ENCODE measurements around the gene DHRS13.

The DHRS13 gene

DNA sequence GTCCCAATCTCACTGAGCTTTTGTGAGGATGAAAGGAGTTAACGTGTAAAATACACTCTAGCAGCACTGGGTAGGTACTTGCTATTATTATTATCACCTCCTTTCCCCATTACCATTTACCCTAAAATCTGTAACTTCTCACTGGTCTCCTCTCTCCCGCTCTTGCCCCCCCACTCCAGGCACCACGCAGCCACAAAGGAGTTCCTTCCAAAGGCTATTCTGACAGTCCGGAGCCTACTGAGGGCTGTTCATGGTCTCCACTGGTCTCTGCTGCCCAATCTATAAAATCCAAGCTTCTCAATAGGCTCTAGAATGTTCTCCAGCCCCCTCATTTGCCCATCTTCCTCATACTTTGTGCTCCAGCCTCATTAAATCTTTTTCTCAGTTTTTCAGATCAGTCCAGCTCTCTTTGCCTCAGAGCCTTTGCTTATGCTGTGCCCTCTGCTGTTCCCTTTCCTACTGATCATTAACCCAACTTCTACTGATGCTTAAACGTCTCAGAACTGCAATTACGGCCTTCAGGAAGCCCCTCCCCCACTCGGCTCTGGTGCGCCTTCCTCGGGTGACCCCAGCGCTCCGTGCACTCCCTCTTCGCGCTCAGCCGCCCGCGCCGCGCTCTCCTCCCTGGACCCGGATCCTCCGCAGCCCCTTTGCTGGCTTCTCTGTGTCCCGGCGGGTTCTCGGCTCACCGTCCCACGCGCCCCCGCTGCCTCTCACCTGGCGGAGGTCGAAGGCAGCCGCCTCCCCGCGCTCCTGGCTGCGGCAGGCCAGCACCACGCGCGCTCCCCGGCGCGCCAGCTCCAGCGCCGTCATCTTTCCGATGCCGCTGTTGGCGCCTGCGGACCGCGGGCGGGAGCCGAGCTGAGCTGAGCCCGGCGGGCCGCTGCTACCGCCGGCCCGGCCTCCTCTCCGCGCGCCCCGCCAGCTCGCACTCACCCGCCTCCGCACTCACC is 737 bp downstream of the DHRS13 start:
- Histone ChIP-seq H3K4me1 (ENCODE audit: control insufficient read depth, insufficient read depth, low read length) (peaks cover 38% of the 10 kb centered on the region), H3K9ac (ENCODE audit: low read length in 2 of 2) (peak overlapping the region; percentile 54 to 58), H3K36me3 (ENCODE audit: control insufficient read depth in 2 of 2, insufficient read depth in 2 of 2, low read length in 2 of 2) (peaks cover 12 to 15% of the 10 kb centered on the region in 2 donors), H3K27ac (ENCODE audit: low read length) (peak overlapping the region; percentile 58), H3K27me3 (ENCODE audit: control insufficient read depth in 1 of 2, insufficient read depth in 2 of 2, low read length in 2 of 2) (no peaks in the 10 kb centered on the region), H3K4me3 (ENCODE audit: low read length in 2 of 2) (peak overlapping the region; percentile 52 to 78), H3K9me3 (ENCODE audit: control insufficient read depth in 2 of 2, low read length in 2 of 2) (no peaks in the 10 kb centered on the region)

DNA sequence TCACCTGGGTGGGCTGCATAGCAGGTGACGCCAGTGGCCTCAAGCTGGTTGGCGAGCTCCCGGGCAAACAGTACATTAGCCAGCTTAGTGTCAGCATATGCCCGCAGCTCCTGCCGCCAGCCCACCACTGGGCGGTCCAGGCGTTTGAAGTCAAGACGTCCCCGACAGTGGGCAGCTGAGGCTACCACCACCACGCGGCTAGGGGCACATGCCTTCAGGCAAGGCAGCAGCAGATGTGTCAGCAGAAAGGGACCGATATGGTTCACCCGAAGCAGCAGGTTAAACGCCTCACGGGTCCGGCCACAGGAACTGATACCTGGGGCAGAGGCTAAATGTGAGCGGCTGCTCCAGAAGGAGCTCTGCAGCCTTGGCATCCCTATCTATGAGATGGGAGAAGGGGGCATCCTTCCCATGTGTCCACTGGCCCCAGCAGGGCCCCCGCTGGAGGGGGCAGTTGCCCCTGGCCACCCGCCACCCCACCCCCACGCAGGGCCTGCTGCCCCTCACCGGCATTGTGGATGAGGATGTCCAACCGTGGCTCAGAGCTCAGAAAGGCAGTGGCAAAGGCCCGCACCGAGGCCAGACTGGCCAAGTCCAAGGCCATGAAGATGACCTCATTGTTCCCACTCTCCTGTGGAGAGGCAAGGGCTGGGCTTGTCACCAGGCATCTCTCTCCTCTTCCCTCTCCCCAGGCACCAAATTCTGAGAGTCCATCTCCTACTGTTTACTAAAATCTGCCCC is 1.7 kb downstream of the DHRS13 start:
- Histone ChIP-seq H3K36me3 (ENCODE audit: control insufficient read depth in 2 of 2, insufficient read depth in 2 of 2, low read length in 2 of 2) (peaks cover 5 to 6% of the 10 kb centered on the region in 2 donors), H3K9me3 (ENCODE audit: control insufficient read depth in 2 of 2, low read length in 2 of 2) (no peaks in the 10 kb centered on the region), H3K4me3 (ENCODE audit: low read length in 2 of 2) (peak overlapping the region in 1 of 2 donors; percentile 78), H3K4me1 (ENCODE audit: control insufficient read depth, insufficient read depth, low read length) (peaks cover 37% of the 10 kb centered on the region), H3K9ac (ENCODE audit: low read length in 2 of 2) (peak overlapping the region in 1 of 2 donors; percentile 54), H3K27ac (ENCODE audit: low read length) (no peak overlapping the region), H3K27me3 (ENCODE audit: control insufficient read depth in 1 of 2, insufficient read depth in 2 of 2, low read length in 2 of 2) (no peaks in the 10 kb centered on the region)

DNA sequence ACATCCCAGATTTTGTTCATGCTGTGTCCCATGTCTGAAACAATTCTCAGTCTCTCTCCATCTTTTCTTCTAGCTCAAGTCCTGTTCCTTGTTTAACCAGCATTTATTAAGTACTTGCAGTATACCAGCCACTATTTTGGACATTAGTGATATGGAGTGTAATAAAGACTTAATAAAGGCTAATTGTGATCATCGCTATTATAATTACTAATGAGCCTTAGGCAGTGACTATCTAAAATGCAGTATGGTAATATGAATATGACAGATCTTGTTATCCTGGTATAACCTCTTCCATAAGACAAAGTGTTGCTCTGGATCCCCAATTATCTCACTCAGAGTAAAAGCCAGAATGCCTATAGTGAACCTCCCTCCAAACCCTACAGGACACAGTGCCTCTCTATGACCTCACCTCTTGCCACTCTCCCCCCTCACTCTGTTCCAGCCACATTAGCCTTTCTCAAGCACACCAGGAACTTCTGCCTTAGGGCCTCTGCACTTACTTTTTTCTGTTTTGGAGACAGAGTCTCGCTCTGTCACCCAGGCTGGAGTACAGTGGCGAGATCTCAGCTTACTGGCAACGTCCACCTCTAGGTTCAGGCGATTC is 3.6 kb downstream of the DHRS13 start:
- no peaks in the 10 kb centered on the region for H3K27me3 ChIP-seq (ENCODE audit: control insufficient read depth in 1 of 2, insufficient read depth in 2 of 2, low read length in 2 of 2)
- no peak overlapping the region for H3K4me3 ChIP-seq (ENCODE audit: low read length in 2 of 2)
- no peak overlapping the region for H3K27ac ChIP-seq (ENCODE audit: low read length)
- H3K4me1 ChIP-seq (ENCODE audit: control insufficient read depth, insufficient read depth, low read length) = peaks cover 38% of the 10 kb centered on the region
- peaks cover 0 to 2% of the 10 kb centered on the region in 2 donors for H3K36me3 ChIP-seq (ENCODE audit: control insufficient read depth in 2 of 2, insufficient read depth in 2 of 2, low read length in 2 of 2)
- no peaks in the 10 kb centered on the region for H3K9me3 ChIP-seq (ENCODE audit: control insufficient read depth in 2 of 2, low read length in 2 of 2)
- no peak overlapping the region for H3K9ac ChIP-seq (ENCODE audit: low read length in 2 of 2)

DNA sequence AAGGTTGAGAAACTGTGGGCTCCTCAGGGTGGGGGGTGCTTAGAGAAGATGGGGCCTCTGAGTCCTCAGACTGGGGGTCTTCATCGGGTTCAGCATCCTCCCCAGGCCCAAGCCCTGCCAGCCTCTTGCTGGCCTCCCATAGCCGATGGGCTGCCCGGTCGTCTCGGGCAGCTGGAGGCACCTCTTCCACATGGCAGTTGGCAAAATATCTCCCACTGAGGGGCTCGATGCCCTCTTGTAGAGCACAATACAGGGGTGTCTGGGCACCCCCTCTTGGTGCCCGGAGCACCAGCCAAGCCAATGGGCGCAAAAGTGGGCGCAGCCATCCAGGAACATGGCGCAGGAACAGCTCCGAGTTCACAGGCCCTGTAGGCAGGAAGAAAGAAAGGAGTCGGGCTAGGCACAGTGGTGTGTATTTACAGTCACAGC is 4.3 kb downstream of the DHRS13 start:
- peaks cover 38% of the 10 kb centered on the region for H3K4me1 ChIP-seq (ENCODE audit: control insufficient read depth, insufficient read depth, low read length)
- peak overlapping the region; percentile 85 for H3K27ac ChIP-seq (ENCODE audit: low read length)
- H3K4me3 ChIP-seq (ENCODE audit: low read length in 2 of 2) = peak overlapping the region in 1 of 2 donors; percentile 87
- H3K9me3 ChIP-seq (ENCODE audit: control insufficient read depth in 2 of 2, low read length in 2 of 2) = no peaks in the 10 kb centered on the region
- H3K27me3 ChIP-seq (ENCODE audit: control insufficient read depth in 1 of 2, insufficient read depth in 2 of 2, low read length in 2 of 2) = no peaks in the 10 kb centered on the region
- H3K9ac ChIP-seq (ENCODE audit: low read length in 2 of 2) = peak overlapping the region; percentile 88 to 94
- H3K36me3 ChIP-seq (ENCODE audit: control insufficient read depth in 2 of 2, insufficient read depth in 2 of 2, low read length in 2 of 2) = peaks cover 0 to 2% of the 10 kb centered on the region in 2 donors

DNA sequence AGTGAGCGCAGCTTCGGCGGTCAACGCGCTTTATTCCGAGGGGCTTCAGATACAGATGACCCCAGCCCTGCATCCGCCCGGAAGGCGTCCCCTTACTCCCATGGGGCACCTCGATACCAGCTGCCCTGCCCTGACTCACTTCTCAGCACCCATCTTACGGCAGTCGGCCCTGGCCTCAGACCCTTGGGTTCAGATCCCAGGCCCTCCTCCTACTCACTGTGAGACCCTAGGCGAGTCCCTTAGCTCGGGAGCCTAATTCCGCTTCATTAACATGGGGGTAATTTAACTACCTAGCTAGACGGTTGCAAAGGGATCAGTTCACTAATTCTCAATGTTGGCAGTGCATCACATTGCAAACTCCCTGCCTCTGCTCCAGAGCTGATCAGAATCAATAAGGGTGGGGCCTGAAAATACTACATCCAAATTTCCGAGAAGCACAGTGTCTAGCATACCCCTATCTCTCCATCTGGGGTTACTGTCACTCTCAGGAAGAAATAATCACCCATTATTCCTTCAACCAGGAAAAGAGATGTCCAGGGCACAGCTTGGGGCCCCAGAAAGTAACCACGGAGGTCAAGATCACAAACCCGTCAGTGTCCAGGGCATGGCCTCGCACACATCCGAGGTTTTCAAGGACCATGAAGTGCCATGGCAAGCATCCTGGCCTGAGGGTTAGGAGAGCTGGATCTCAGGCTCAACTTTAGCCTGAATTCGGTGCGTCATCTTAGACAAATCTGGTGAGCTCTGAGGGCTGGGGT is 4.9 kb downstream of the DHRS13 start:
- Histone ChIP-seq H3K4me1 (ENCODE audit: control insufficient read depth, insufficient read depth, low read length) (peaks cover 34% of the 10 kb centered on the region), H3K27ac (ENCODE audit: low read length) (peak overlapping the region; percentile 85), H3K4me3 (ENCODE audit: low read length in 2 of 2) (peak overlapping the region; percentile 87 to 88), H3K36me3 (ENCODE audit: control insufficient read depth in 2 of 2, insufficient read depth in 2 of 2, low read length in 2 of 2) (peaks cover 0 to 2% of the 10 kb centered on the region in 2 donors), H3K9ac (ENCODE audit: low read length in 2 of 2) (peak overlapping the region; percentile 88 to 94), H3K27me3 (ENCODE audit: control insufficient read depth in 1 of 2, insufficient read depth in 2 of 2, low read length in 2 of 2) (no peaks in the 10 kb centered on the region), H3K9me3 (ENCODE audit: control insufficient read depth in 2 of 2, low read length in 2 of 2) (no peaks in the 10 kb centered on the region)

DNA sequence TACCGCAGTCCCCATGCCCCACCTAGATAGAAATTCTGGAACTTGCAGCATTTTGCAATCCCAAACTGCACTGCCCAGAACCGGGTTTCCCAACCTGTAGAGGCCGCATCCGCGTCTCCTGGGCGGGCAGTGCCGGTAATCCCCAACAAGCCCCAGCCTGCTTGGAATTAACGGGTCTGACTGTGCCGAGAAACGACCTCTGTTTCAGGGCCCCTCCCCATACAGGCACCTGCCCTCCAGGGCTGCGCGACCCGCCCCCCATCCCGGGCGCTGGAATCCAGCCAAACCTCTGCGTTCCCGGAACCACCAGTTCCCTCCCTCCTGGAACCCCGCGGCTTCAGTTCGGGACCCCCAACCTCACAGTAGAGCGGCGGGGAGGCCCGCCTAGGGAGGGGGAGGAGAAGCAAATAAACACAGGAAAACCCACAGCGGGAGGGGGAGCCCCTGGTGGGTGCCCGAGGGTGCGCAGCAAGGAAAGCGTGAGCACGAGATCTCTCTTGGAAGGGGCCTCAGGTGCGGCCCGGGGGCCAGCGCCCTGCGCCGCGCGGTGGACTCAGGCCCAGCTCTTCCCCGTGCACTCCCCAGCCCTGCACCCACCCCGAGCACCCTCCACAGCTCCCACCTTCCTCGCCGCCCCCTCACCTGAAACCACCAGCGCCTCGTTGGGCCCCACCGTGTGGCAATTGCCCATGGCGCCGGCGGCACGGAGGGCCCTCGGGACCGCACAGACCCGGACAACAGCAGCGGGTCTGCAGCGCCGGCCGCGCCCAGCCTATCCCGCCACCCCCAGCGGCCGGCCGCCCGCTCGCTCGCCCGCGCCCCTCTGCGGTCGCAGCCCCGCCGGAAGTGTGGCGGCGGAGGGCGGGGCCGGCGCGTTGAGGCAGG is 5.8 kb downstream of the DHRS13 start, which contains the start of gene FLOT2:
FLOT2 (minus strand) TSS at position 850 of the 885 bp plus-strand sequence; CDS start at position 691, 159 bp downstream.
- Histone ChIP-seq H3K9me3 (ENCODE audit: control insufficient read depth in 2 of 2, low read length in 2 of 2) (no peaks in the 10 kb centered on the region), H3K36me3 (ENCODE audit: control insufficient read depth in 2 of 2, insufficient read depth in 2 of 2, low read length in 2 of 2) (peaks cover 0 to 2% of the 10 kb centered on the region in 2 donors), H3K9ac (ENCODE audit: low read length in 2 of 2) (peak within 1 kb of the TSS; percentile 88 to 94), H3K4me3 (ENCODE audit: low read length in 2 of 2) (peak within 1 kb of the TSS; percentile 87 to 88), H3K27me3 (ENCODE audit: control insufficient read depth in 1 of 2, insufficient read depth in 2 of 2, low read length in 2 of 2) (no peaks in the 10 kb centered on the region), H3K27ac (ENCODE audit: low read length) (peak within 1 kb of the TSS; percentile 85), H3K4me1 (ENCODE audit: control insufficient read depth, insufficient read depth, low read length) (peaks cover 32% of the 10 kb centered on the region)

DNA sequence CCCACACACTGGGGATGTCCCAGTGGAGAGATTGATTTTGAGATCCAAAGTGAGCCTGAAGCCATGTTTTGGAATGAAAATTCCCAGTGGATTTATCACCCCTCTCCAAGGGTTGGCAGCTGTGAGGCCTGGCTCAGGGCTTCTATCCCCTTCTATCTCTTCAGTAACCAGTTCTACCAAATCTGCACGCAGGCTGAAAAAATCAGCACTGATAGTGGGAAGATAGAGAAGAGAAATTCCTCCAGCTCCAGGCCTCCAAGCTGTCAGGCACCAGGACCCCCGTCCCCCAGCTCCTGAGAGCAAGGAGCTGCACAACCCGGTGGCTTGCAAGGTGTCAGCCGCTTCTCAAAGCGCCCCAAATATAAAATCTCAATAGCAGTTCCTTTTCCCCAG is 6.4 kb downstream of the DHRS13 start:
- peak overlapping the region; percentile 83 to 87 for H3K4me3 ChIP-seq (ENCODE audit: low read length in 2 of 2)
- H3K27me3 ChIP-seq (ENCODE audit: control insufficient read depth in 1 of 2, insufficient read depth in 2 of 2, low read length in 2 of 2) = no peaks in the 10 kb centered on the region
- no peaks in the 10 kb centered on the region for H3K9me3 ChIP-seq (ENCODE audit: control insufficient read depth in 2 of 2, low read length in 2 of 2)
- peaks cover 29% of the 10 kb centered on the region for H3K4me1 ChIP-seq (ENCODE audit: control insufficient read depth, insufficient read depth, low read length)
- H3K36me3 ChIP-seq (ENCODE audit: control insufficient read depth in 2 of 2, insufficient read depth in 2 of 2, low read length in 2 of 2) = peaks cover 0 to 2% of the 10 kb centered on the region in 2 donors
- H3K27ac ChIP-seq (ENCODE audit: low read length) = peak overlapping the region; percentile 85
- peak overlapping the region; percentile 79 to 94 for H3K9ac ChIP-seq (ENCODE audit: low read length in 2 of 2)

DNA sequence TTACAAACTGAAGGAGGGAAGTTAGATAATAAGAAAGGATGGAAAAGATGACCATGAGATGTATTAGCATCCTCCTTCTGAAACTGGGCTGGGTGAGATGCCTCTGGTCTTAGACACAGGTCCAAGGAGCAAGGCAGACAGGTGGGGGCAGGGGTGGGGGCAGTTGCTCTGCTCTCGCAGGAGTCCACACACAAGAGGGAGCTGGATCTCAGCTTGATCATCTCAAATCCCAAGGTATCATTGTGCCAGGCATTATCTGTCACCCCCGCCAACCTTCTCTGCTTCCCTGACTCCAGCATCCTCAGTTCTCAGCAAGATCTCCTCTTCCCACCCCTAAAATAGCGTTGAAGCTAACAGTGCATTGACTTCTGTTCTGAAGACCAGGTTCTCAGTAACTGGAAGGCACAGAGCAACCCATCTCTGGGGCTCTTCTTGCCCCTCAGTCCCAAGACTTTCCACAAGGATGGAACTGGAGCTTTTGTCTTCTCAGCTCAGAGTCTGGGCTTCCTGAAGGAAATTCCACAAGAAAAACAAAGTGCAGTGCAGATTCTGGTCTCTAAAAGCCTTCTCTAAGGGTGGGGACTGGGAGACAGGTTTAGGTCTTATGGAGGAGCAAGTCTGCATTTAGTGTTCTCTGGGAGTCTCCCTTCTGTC is 7.0 kb downstream of the DHRS13 start:
- peak overlapping the region; percentile 85 for H3K27ac ChIP-seq (ENCODE audit: low read length)
- H3K27me3 ChIP-seq (ENCODE audit: control insufficient read depth in 1 of 2, insufficient read depth in 2 of 2, low read length in 2 of 2) = no peaks in the 10 kb centered on the region
- H3K36me3 ChIP-seq (ENCODE audit: control insufficient read depth in 2 of 2, insufficient read depth in 2 of 2, low read length in 2 of 2) = peaks cover 0 to 5% of the 10 kb centered on the region in 2 donors
- peaks cover 27% of the 10 kb centered on the region for H3K4me1 ChIP-seq (ENCODE audit: control insufficient read depth, insufficient read depth, low read length)
- H3K9me3 ChIP-seq (ENCODE audit: control insufficient read depth in 2 of 2, low read length in 2 of 2) = no peaks in the 10 kb centered on the region
- H3K9ac ChIP-seq (ENCODE audit: low read length in 2 of 2) = peak overlapping the region; percentile 79 to 94
- H3K4me3 ChIP-seq (ENCODE audit: low read length in 2 of 2) = peak overlapping the region; percentile 83 to 87

Measured in stomach smooth muscle (tissue), 2 donors.